OCI-LY7 (cell line): ENCODE measurements around the gene ARHGAP26. TPM values are rescaled to one million over a fixed set of nuclear protein-coding genes. Genes with fewer than 3 reads are reported as not detected.

Experiments used
- BruUV-seq: library from RNA; stranded (reverse); fragments of 400-500 nt; replicated peaks from 2 replicates; lab custom pipeline; 2021; lab: Mats Ljungman, UMichigan
- CTCF ChIA-PET: fragments of 300-600 bp; sonication (Branson Sonifier 250); formaldehyde crosslinking; loops from one replicate; lab custom pipeline; 2022; ENCODE audit warnings: antibody characterized with exemption; ENCODE audit not compliant: unreplicated experiment; lab: Charles Lee
- POLR2A ChIA-PET: fragments of 300-600 bp; sonication (Branson Sonifier 250); formaldehyde crosslinking; loops from one replicate; lab custom pipeline; 2022; ENCODE audit warnings: antibody characterized with exemption; lab: Charles Lee
- DNase-seq: peaks from one replicate; pipeline ENCODE4 v3.0.0-alpha.2; 2015; ENCODE audit warnings: low spot score
- H2AFZ ChIP-seq: fragments of 200-600 bp; sonication (generic), shearing (Covaris generic); 2 replicates; pipeline ENCODE4 v1.6.1; 2014; ENCODE audit warnings: mild to moderate bottlenecking, antibody characterized with exemption, low read length, moderate library complexity
- H3K27ac ChIP-seq: fragments of 200-600 bp; sonication (generic); 2 replicates; pipeline ENCODE4 v1.5.1; 2014; ENCODE audit warnings: mixed run types, low read depth, mild to moderate bottlenecking, moderate library complexity, low read length, inconsistent platforms; ENCODE audit not compliant: poor library complexity, severe bottlenecking
- H3K36me3 ChIP-seq: fragments of 200-600 bp; sonication (generic); 2 replicates; pipeline ENCODE4 v1.6.1; 2014; ENCODE audit warnings: mild to moderate bottlenecking, antibody characterized with exemption, low read length, moderate library complexity, mixed read lengths; ENCODE audit not compliant: insufficient read depth
- H3K4me1 ChIP-seq: fragments of 200-600 bp; sonication (generic); 2 replicates; pipeline ENCODE4 v1.5.1; 2014; ENCODE audit warnings: mild to moderate bottlenecking, low read length; ENCODE audit not compliant: insufficient read depth, poor library complexity, severe bottlenecking
- H3K4me2 ChIP-seq: fragments of 200-600 bp; sonication (generic); 2 replicates; pipeline ENCODE4 v1.6.1; 2014; ENCODE audit warnings: mild to moderate bottlenecking, low read length
- H3K4me3 ChIP-seq: fragments of 200-600 bp; sonication (generic); 2 replicates; pipeline ENCODE4 v1.5.1; 2014; ENCODE audit warnings: mild to moderate bottlenecking, low read depth, low read length; ENCODE audit not compliant: poor library complexity, severe bottlenecking
- H3K79me2 ChIP-seq: fragments of 200-600 bp; sonication (generic); 2 replicates; pipeline ENCODE4 v1.6.1; 2016; ENCODE audit warnings: low read depth, mild to moderate bottlenecking, low read length, moderate library complexity, mixed read lengths; ENCODE audit not compliant: insufficient read depth
- H3K9me2 ChIP-seq: fragments of 200-600 bp; sonication (generic); 2 replicates; pipeline ENCODE4 v1.6.1; 2016; ENCODE audit warnings: mild to moderate bottlenecking, low read length, mixed read lengths; ENCODE audit not compliant: insufficient read depth
- H3K9me3 ChIP-seq: fragments of 200-600 bp; sonication (generic); 2 replicates; pipeline ENCODE4 v1.6.1; 2014; ENCODE audit warnings: mild to moderate bottlenecking, mixed run types, low read length, mixed read lengths
- H4K20me1 ChIP-seq: fragments of 200-600 bp; sonication (generic); 2 replicates; pipeline ENCODE4 v1.6.1; 2014; ENCODE audit warnings: mild to moderate bottlenecking, antibody characterized with exemption, low read length, moderate library complexity, mixed read lengths; ENCODE audit not compliant: insufficient read depth
- EZH2phosphoT487 ChIP-seq: fragments of 200-600 bp; sonication (generic); IDR thresholded peaks from 2 replicates; pipeline ENCODE4 v1.6.1; 2018; ENCODE audit warnings: low read depth, borderline replicate concordance, mild to moderate bottlenecking, mixed run types, antibody characterized with exemption, low read length, moderate library complexity, mixed read lengths
- intact Hi-C: fragments of 100-400 bp; cut with micrococcal nuclease; formaldehyde crosslinking; loops from one replicate; pipeline ENCODE4 v1.10.0; 2022; ENCODE audit not compliant: unreplicated experiment
- total RNA-seq, 2 experiments: library from RNA; depleted of rRNA in 1 of 2; stranded (reverse); fragments of >200 nt in 1 of 2; shearing (Covaris generic) in 1 of 2; gene quantifications; 2 replicates each; pipeline ENCODE4 v1.2.3, GENCODE V29; 2014 to 2022
- TF ChIP-seq, protein P1 (sequence below): fragments of 200-600 bp; sonication (generic); conservative IDR thresholded peaks from 2 replicates; pipeline ENCODE4 v1.5.1; 2014; ENCODE audit warnings: mild to moderate bottlenecking, antibody characterized with exemption, low read length, moderate library complexity, mixed read lengths

ARHGAP26 gene
- total RNA-seq, 2 experiments from 2014 or later = 7.0 to 19.1 TPM

DNA sequence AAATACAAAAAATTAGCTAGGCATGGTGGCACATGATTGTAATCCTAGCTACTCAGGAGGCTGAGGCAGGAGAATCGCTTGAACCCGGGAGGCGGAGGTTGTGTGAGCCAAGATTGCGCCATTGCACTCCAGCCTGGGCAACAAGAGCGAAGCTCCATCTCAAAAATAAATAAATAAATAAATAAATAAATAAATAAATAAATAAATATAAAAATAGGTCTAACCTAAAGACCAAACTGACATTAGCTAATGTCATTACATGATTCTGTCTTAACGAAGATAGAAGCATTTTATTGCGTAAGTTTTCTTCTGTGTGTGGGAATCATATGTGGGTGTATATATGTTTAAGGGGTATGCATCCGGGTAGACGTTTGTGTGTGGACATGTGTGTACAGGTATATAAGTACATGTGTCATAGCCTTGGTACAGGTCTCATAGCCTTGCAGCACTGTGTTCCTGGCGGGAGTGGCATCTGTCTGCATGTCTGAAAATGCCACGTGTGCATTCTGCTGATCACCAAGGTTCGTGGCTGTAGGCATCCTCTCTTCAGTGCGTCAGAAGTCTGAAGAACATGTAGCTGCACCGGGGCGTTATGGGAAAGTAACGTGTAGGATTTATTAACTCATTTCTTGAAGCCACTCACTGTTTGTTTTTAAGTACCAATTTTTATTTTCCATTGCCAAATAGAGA, 335.2 kb downstream of the ARHGAP26 start:
- Histone ChIP-seq H3K79me2 (no peaks in the 10 kb centered on the region), H3K9me2 (no peaks in the 10 kb centered on the region), H3K4me1 (no peaks in the 10 kb centered on the region), H3K9me3 (no peaks in the 10 kb centered on the region), H3K36me3 (no peaks in the 10 kb centered on the region), H2AFZ (no peak overlapping the region), H3K27ac (no peak overlapping the region), H3K4me3 (no peak overlapping the region), H3K4me2 (no peak overlapping the region), H4K20me1 (no peaks in the 10 kb centered on the region)
- no peak for DNase-seq
- ChIA-PET POLR2A (interaction anchor here (0.8 to 1.5 kb wide), 2 partner anchors 12 to 21 kb away, joined by 3 to 5 read pairs; no protein-coding TSS in a partner anchor), CTCF (no interaction called here)
- TF ChIP-seq, protein P1, sequence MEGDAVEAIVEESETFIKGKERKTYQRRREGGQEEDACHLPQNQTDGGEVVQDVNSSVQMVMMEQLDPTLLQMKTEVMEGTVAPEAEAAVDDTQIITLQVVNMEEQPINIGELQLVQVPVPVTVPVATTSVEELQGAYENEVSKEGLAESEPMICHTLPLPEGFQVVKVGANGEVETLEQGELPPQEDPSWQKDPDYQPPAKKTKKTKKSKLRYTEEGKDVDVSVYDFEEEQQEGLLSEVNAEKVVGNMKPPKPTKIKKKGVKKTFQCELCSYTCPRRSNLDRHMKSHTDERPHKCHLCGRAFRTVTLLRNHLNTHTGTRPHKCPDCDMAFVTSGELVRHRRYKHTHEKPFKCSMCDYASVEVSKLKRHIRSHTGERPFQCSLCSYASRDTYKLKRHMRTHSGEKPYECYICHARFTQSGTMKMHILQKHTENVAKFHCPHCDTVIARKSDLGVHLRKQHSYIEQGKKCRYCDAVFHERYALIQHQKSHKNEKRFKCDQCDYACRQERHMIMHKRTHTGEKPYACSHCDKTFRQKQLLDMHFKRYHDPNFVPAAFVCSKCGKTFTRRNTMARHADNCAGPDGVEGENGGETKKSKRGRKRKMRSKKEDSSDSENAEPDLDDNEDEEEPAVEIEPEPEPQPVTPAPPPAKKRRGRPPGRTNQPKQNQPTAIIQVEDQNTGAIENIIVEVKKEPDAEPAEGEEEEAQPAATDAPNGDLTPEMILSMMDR = no peak
- no peak for TF ChIP-seq EZH2phosphoT487
- intact Hi-C loops = loop anchor here (10.0 kb wide), 1 partner anchor 719 kb away; no protein-coding TSS in a partner anchor
- BruUV-seq = no TSS peak

DNA sequence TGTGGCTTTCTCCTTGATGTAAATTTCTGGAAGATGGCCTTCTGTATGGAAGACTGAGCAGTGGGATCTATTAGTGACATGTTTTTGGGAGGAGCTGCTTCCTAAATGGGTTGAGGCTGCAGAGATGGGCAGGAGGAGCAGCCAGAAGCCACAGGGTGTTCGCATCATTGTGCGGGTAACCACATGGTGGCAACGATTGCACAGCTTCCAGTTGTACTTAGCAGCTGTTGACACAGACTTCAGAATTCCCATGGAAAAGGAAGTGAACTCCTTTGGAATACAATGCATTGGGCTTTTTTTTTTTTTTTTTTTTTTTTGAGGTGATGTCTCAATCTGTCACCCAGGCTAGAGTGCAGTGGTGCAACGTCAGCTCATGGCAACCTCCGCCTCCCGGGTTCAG, 336.0 kb downstream of the ARHGAP26 start:
- intact Hi-C loops = loop anchor here (10.0 kb wide), 1 partner anchor 719 kb away; no protein-coding TSS in a partner anchor
- Histone ChIP-seq H3K4me3 (no peak overlapping the region), H3K9me3 (no peaks in the 10 kb centered on the region), H3K4me1 (no peaks in the 10 kb centered on the region), H3K4me2 (no peak overlapping the region), H3K36me3 (no peaks in the 10 kb centered on the region), H2AFZ (no peak overlapping the region), H4K20me1 (no peaks in the 10 kb centered on the region), H3K27ac (no peak overlapping the region), H3K9me2 (no peaks in the 10 kb centered on the region), H3K79me2 (no peaks in the 10 kb centered on the region)
- BruUV-seq = no TSS peak
- ChIA-PET POLR2A (interaction anchor here (0.6 to 1.5 kb wide), 2 partner anchors 22 to 705 kb away, joined by 3 to 5 read pairs; no protein-coding TSS in a partner anchor), CTCF (interaction anchor here (0.6 kb wide), 1 partner anchor 1088 kb away, joined by 3 read pairs; no protein-coding TSS in a partner anchor)
- TF ChIP-seq, protein P1 = peak; percentile 35; the same call in 1 of the 2 replicates
- no peak for TF ChIP-seq EZH2phosphoT487
- peak; percentile 24 for DNase-seq
